GM10847 (cell line): Measurements from ENCODE around the gene NUDCD3.

Experiments used
- POLR2A ChIP-seq: IDR thresholded peaks from 2 replicates; pipeline ENCODE4 v1.6.1; 2011; ENCODE audit not compliant: insufficient read length; ENCODE audit errors: extremely low read depth

Gene NUDCD3

GRCh38 chr7:44388089-44388970 lies 102.1 kb downstream of the NUDCD3 start:
- no peak for TF ChIP-seq POLR2A

GRCh38 chr7:44387389-44387788 lies 103.1 kb downstream of the NUDCD3 start:
- TF ChIP-seq POLR2A: no peak

GRCh38 chr7:44386139-44386913 lies 104.1 kb downstream of the NUDCD3 start:
- no peak for TF ChIP-seq POLR2A

GRCh38 chr7:44385434-44386138 lies 104.9 kb downstream of the NUDCD3 start:
- no peak for TF ChIP-seq POLR2A

- no peak for TF ChIP-seq POLR2A
Measured at GRCh38 chr7:44384586-44385433, 105.6 kb downstream of the NUDCD3 start.

- no peak for TF ChIP-seq POLR2A
Measured at GRCh38 chr7:44383566-44383965, 106.9 kb downstream of the NUDCD3 start.

- no peak for TF ChIP-seq POLR2A
Measured at GRCh38 chr7:44382459-44383265, 107.8 kb downstream of the NUDCD3 start.

- TF ChIP-seq POLR2A: no peak
Measured at GRCh38 chr7:44381494-44382220, 108.8 kb downstream of the NUDCD3 start.

GRCh38 chr7:44380831-44381493 lies 109.5 kb downstream of the NUDCD3 start:
- TF ChIP-seq POLR2A: no peak

- TF ChIP-seq POLR2A: no peak
Measured at GRCh38 chr7:44380189-44380830, 110.1 kb downstream of the NUDCD3 start.

- no peak for TF ChIP-seq POLR2A
Measured at GRCh38 chr7:44379366-44380188, 110.9 kb downstream of the NUDCD3 start.
